ENCODE measurements around the gene HCRTR1. TPM values are rescaled to one million over a fixed set of nuclear protein-coding genes. Genes with fewer than 3 reads are reported as not detected.

HCRTR1 gene
- total RNA-seq, 1 experiment from 2014 or later, result not detected

DNA sequence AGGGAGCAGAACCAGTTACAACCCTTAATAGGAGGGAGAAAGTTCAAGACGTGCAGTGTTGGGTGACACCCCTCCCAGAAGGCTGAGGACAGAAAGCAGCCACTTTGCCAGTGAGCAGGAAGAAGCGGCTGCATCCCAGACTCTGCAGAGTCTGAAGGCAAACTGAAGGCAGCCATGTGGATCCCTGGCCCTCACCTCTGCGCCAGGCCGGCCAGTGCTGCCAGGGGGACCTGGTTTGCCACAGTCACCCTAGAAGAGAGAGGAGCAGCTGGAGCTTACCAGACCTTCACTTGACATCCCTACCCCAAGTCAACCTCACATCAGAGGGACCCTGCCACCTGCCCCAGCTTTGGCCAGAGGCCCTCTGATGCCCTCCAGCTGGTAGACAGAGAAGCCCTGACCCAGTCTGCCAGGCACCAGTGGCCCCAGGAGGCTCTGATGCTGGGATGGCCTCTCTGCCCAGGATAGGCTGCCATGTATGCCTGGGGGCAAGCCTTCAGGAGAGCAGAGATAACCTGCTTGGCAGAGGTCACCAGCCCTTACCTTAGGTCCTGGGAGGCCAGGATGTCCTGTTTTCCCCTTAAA is 43.5 kb downstream of the HCRTR1 start:
- Histone ChIP-seq H2AFZ (no peak overlapping the region), H3F3A (ENCODE audit: insufficient read depth, low read depth) (no peaks in the 10 kb centered on the region), H4K20me1 (ENCODE audit: insufficient read depth) (no peaks in the 10 kb centered on the region), H3K4me2 (no peak overlapping the region), H3K27me3 (ENCODE audit: insufficient read depth, low read depth) (no peaks in the 10 kb centered on the region), H3K79me2 (ENCODE audit: low read depth) (no peaks in the 10 kb centered on the region), H3K36me3 (ENCODE audit: low read depth) (no peaks in the 10 kb centered on the region), H3K27ac (no peak overlapping the region), H3K4me1 (replicated peaks; ENCODE audit: insufficient read depth) (peaks cover 2% of the 10 kb centered on the region), H3K9me2 (ENCODE audit: insufficient read depth) (no peaks in the 10 kb centered on the region), H3K9me3 (ENCODE audit: insufficient read depth, low read depth) (no peaks in the 10 kb centered on the region), H3K4me3 (no peak overlapping the region)
- TF ChIP-seq, protein P1, sequence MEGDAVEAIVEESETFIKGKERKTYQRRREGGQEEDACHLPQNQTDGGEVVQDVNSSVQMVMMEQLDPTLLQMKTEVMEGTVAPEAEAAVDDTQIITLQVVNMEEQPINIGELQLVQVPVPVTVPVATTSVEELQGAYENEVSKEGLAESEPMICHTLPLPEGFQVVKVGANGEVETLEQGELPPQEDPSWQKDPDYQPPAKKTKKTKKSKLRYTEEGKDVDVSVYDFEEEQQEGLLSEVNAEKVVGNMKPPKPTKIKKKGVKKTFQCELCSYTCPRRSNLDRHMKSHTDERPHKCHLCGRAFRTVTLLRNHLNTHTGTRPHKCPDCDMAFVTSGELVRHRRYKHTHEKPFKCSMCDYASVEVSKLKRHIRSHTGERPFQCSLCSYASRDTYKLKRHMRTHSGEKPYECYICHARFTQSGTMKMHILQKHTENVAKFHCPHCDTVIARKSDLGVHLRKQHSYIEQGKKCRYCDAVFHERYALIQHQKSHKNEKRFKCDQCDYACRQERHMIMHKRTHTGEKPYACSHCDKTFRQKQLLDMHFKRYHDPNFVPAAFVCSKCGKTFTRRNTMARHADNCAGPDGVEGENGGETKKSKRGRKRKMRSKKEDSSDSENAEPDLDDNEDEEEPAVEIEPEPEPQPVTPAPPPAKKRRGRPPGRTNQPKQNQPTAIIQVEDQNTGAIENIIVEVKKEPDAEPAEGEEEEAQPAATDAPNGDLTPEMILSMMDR (conservative IDR thresholded peaks at IDR 0.05), result no peak
- no peak for TF ChIP-seq EZH2 (IDR thresholded peaks at IDR 0.05; ENCODE audit: low read depth)
- CTCF ChIA-PET, result interaction anchor here (0.6 to 1.6 kb wide), 3 partner anchors 16 to 97 kb away, joined by 3 to 8 read pairs (median 4); partner anchors contain the start of gene PEF1
- no TSS peak for BruUV-seq (replicated peaks)
- no peak for DNase-seq
- intact Hi-C loops (cut with micrococcal nuclease; ENCODE audit: unreplicated experiment), result loop anchor here (5.0 to 10.0 kb wide), 3 partner anchors 301 to 754 kb away; no protein-coding TSS in a partner anchor
- POLR2A ChIA-PET (ENCODE audit: unreplicated experiment), result no interaction called here

DNA sequence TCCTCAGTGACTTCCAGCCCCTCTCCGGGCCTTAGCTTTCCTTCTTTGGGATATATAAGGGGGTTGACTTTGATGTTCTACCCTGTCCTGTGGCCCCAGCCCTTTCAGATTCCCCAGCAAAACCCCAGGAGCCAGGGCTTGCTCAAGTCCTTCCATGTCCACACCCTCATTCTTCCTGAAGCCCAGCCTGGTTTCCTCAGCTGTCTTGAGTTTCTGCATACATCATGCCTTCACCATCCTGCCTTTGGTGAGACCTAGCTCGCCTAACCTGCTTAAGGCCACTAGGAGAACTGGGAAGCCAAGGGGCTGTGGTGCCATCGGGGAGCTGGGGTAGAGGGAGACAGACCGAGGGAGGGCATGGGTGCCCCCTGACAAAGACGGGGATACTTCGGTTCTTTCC is 44.4 kb downstream of the HCRTR1 start:
- Histone ChIP-seq H3K9me3 (ENCODE audit: insufficient read depth, low read depth) (no peaks in the 10 kb centered on the region), H3K79me2 (ENCODE audit: low read depth) (no peaks in the 10 kb centered on the region), H3K9me2 (ENCODE audit: insufficient read depth) (no peaks in the 10 kb centered on the region), H3K4me3 (no peak overlapping the region), H3K4me2 (no peak overlapping the region), H2AFZ (no peak overlapping the region), H3K4me1 (replicated peaks; ENCODE audit: insufficient read depth) (peaks cover 11% of the 10 kb centered on the region), H3K36me3 (ENCODE audit: low read depth) (no peaks in the 10 kb centered on the region), H3F3A (ENCODE audit: insufficient read depth, low read depth) (0 out of 2 replicates have a peak, but pooled peaks cover 3% of the 10 kb centered on the region), H3K27me3 (ENCODE audit: insufficient read depth, low read depth) (no peaks in the 10 kb centered on the region), H4K20me1 (ENCODE audit: insufficient read depth) (no peaks in the 10 kb centered on the region), H3K27ac (no peak overlapping the region)
- DNase-seq, result no peak
- BruUV-seq (replicated peaks), result no TSS peak
- ChIA-PET POLR2A (ENCODE audit: unreplicated experiment) (interaction anchor here (1.1 kb wide), 1 partner anchor 18 kb away, joined by 9 read pairs; the partner anchor contains the start of gene PEF1), CTCF (interaction anchor here (0.6 to 1.6 kb wide), 2 partner anchors 17 to 84 kb away, joined by 4 to 8 read pairs; partner anchors contain the start of gene PEF1)
- intact Hi-C loops (cut with micrococcal nuclease; ENCODE audit: unreplicated experiment), result loop anchor here (5.0 to 10.0 kb wide), 3 partner anchors 300 to 753 kb away; no protein-coding TSS in a partner anchor
- no peak for TF ChIP-seq EZH2 (IDR thresholded peaks at IDR 0.05; ENCODE audit: low read depth)
- TF ChIP-seq, protein P1 (conservative IDR thresholded peaks at IDR 0.05), result no peak

DNA sequence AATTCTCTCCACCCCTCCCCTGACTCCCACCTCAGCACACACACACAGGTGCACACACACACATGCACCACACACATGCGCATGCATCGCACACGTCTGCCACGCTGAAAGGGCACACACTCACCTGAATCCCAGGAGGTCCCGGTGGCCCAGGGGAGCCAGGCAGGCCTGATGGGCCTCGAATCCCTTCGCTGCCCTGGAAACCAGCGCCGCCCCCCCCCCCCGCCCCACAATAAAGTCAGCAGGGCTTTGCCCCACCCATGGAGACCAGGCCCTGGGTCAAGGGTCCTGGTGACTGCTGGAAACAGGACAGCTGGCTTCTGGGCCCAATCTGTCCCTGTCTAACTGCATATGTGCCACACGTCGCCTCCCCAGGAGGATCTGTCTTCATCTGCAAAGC is 45.0 kb downstream of the HCRTR1 start:
- no peaks in the 10 kb centered on the region for H3K79me2 ChIP-seq (ENCODE audit: low read depth)
- no TSS peak for BruUV-seq (replicated peaks)
- no peaks in the 10 kb centered on the region for H3K9me3 ChIP-seq (ENCODE audit: insufficient read depth, low read depth)
- no peaks in the 10 kb centered on the region for H4K20me1 ChIP-seq (ENCODE audit: insufficient read depth)
- H3K9me2 ChIP-seq (ENCODE audit: insufficient read depth), result no peaks in the 10 kb centered on the region
- no peak overlapping the region for H3K4me2 ChIP-seq
- no peaks in the 10 kb centered on the region for H3K27me3 ChIP-seq (ENCODE audit: insufficient read depth, low read depth)
- DNase-seq, result no peak
- no peak overlapping the region for H3K27ac ChIP-seq
- POLR2A ChIA-PET (ENCODE audit: unreplicated experiment), result interaction anchor here (1.1 kb wide), 1 partner anchor 18 kb away, joined by 9 read pairs; the partner anchor contains the start of gene PEF1
- H3K36me3 ChIP-seq (ENCODE audit: low read depth), result no peaks in the 10 kb centered on the region
- CTCF ChIA-PET, result interaction anchor here (0.5 kb wide), 1 partner anchor 71 kb away, joined by 3 read pairs; no protein-coding TSS in a partner anchor
- H2AFZ ChIP-seq, result no peak overlapping the region
- intact Hi-C loops (cut with micrococcal nuclease; ENCODE audit: unreplicated experiment), result loop anchor here (5.0 to 10.0 kb wide), 3 partner anchors 300 to 752 kb away; no protein-coding TSS in a partner anchor
- TF ChIP-seq, protein P1 (conservative IDR thresholded peaks at IDR 0.05), result no peak
- no peak for TF ChIP-seq EZH2 (IDR thresholded peaks at IDR 0.05; ENCODE audit: low read depth)
- peaks cover 16% of the 10 kb centered on the region for H3K4me1 ChIP-seq (replicated peaks; ENCODE audit: insufficient read depth)
- H3K4me3 ChIP-seq, result no peak overlapping the region
- 0 out of 2 replicates have a peak, but pooled peaks cover 3% of the 10 kb centered on the region for H3F3A ChIP-seq (ENCODE audit: insufficient read depth, low read depth)
